Measurements from ENCODE around the gene DCAF11. TPM values are rescaled to one million over a fixed set of nuclear protein-coding genes. Genes with fewer than 3 reads are reported as not detected.

The DCAF11 gene
- total RNA-seq, 1 donor from 2014 or later: 66.5 TPM

GRCh38 chr14:24167469-24168114, 53.0 kb downstream of the DCAF11 start:
- no peak overlapping the region for H2AFZ ChIP-seq (replicated peaks)
- H3K36me3 Mint-ChIP-seq: peaks cover 3% of the 10 kb centered on the region
- H3K4me3 ChIP-seq: no peak overlapping the region
- H3K9ac ChIP-seq: no peak overlapping the region
- H3K4me1 Mint-ChIP-seq: peaks cover 4% of the 10 kb centered on the region
- DNase-seq (ENCODE audit: low spot score): no peak
- no peaks in the 10 kb centered on the region for H3K4me1 ChIP-seq
- peak overlapping the region; percentile 57 for H3K27ac Mint-ChIP-seq
- H3K27me3 Mint-ChIP-seq (ENCODE audit: insufficient read depth, low read depth): peaks cover 8% of the 10 kb centered on the region
- H3K36me3 ChIP-seq: no peaks in the 10 kb centered on the region
- H3K4me3 Mint-ChIP-seq: no peak overlapping the region
- peaks cover 19% of the 10 kb centered on the region for H3F3A ChIP-seq (ENCODE audit: low read depth)
- H3K79me2 ChIP-seq (ENCODE audit: low read depth): peaks cover 6% of the 10 kb centered on the region
- TF ChIP-seq EZH2 (IDR thresholded peaks at IDR 0.05) (no peak), CTCF (IDR thresholded peaks at IDR 0.05) (no peak), EZH2phosphoT487 (IDR thresholded peaks at IDR 0.05) (no peak)
- H3K9me3 ChIP-seq (ENCODE audit: low read depth): no peaks in the 10 kb centered on the region
- H3K27ac ChIP-seq: no peak overlapping the region
- H3K9me3 Mint-ChIP-seq: no peaks in the 10 kb centered on the region
- H3K27me3 ChIP-seq: no peaks in the 10 kb centered on the region
- H3K4me2 ChIP-seq: no peak overlapping the region
- no peaks in the 10 kb centered on the region for H4K20me1 ChIP-seq (ENCODE audit: low read depth)

GRCh38 chr14:24171422-24172260, 57.1 kb downstream of the DCAF11 start, which contains the start of gene REC8:
TSS of gene REC8 (plus strand) at chr14:24172080. CDS start at chr14:24172553, 473 bp downstream.
- H3K9me3 Mint-ChIP-seq: peaks cover 3% of the 10 kb centered on the region

GRCh38 chr14:24172261-24172860, 57.8 kb downstream of the DCAF11 start:
- Histone ChIP-seq H3K27ac (no peak overlapping the region), H3K9ac (no peak overlapping the region), H3K27me3 (no peaks in the 10 kb centered on the region), H3F3A (ENCODE audit: low read depth) (peaks cover 23% of the 10 kb centered on the region), H4K20me1 (ENCODE audit: low read depth) (peaks cover 10% of the 10 kb centered on the region), H3K4me1 (peaks cover 5% of the 10 kb centered on the region), H3K9me3 (ENCODE audit: low read depth) (no peaks in the 10 kb centered on the region), H3K36me3 (no peaks in the 10 kb centered on the region), H3K4me3 (peak overlapping the region; percentile 60), H2AFZ (replicated peaks) (peak overlapping the region; percentile 38), H3K79me2 (ENCODE audit: low read depth) (peaks cover 16% of the 10 kb centered on the region), H3K4me2 (peak overlapping the region; percentile 90)
- H3K27me3 Mint-ChIP-seq (ENCODE audit: insufficient read depth, low read depth): peaks cover 6% of the 10 kb centered on the region
- DNase-seq (ENCODE audit: low spot score): peak; percentile 45
- H3K9me3 Mint-ChIP-seq: peaks cover 3% of the 10 kb centered on the region
- peaks cover 2% of the 10 kb centered on the region for H3K36me3 Mint-ChIP-seq
- peaks cover 7% of the 10 kb centered on the region for H3K4me1 Mint-ChIP-seq
- TF ChIP-seq EZH2 (IDR thresholded peaks at IDR 0.05) (no peak), EZH2phosphoT487 (IDR thresholded peaks at IDR 0.05) (no peak), CTCF (IDR thresholded peaks at IDR 0.05) (no peak)
- peak overlapping the region; percentile 81 for H3K4me3 Mint-ChIP-seq
- no peak overlapping the region for H3K27ac Mint-ChIP-seq

More at GRCh38 chr14:24171422-24172260, 57.1 kb downstream of the DCAF11 start, which contains the start of gene REC8:
- Histone ChIP-seq H3F3A (ENCODE audit: low read depth) (peaks cover 23% of the 10 kb centered on the region), H3K27me3 (no peaks in the 10 kb centered on the region), H3K4me3 (peak within 1 kb of the TSS; percentile 60), H3K9ac (no peak within 1 kb of the TSS), H3K79me2 (ENCODE audit: low read depth) (peaks cover 16% of the 10 kb centered on the region), H2AFZ (replicated peaks) (peak within 1 kb of the TSS; percentile 38), H3K4me1 (peaks cover 5% of the 10 kb centered on the region), H4K20me1 (ENCODE audit: low read depth) (peaks cover 8% of the 10 kb centered on the region), H3K4me2 (peak within 1 kb of the TSS; percentile 90), H3K9me3 (ENCODE audit: low read depth) (no peaks in the 10 kb centered on the region), H3K36me3 (no peaks in the 10 kb centered on the region), H3K27ac (no peak within 1 kb of the TSS)
- Mint-ChIP-seq H3K4me1 (peaks cover 7% of the 10 kb centered on the region), H3K27me3 (ENCODE audit: insufficient read depth, low read depth) (peaks cover 6% of the 10 kb centered on the region), H3K4me3 (peak within 1 kb of the TSS; percentile 81), H3K27ac (peak within 1 kb of the TSS; percentile 50), H3K36me3 (peaks cover 2% of the 10 kb centered on the region)
- peak; percentile 99 for DNase-seq (ENCODE audit: low spot score)
- no peak for TF ChIP-seq EZH2phosphoT487 (IDR thresholded peaks at IDR 0.05)

All from neural progenitor cell (in vitro differentiated cells).